GM19372 (cell line): ENCODE results near the gene CHMP4A.

Source experiments
- ATAC-seq: cut with Tn5 transposase; IDR thresholded peaks from one replicate; pipeline ENCODE4 v1.9.1; 2021; ENCODE audit warnings: mild to moderate bottlenecking, low read depth, moderate library complexity; ENCODE audit not compliant: unreplicated experiment

Gene CHMP4A

DNA sequence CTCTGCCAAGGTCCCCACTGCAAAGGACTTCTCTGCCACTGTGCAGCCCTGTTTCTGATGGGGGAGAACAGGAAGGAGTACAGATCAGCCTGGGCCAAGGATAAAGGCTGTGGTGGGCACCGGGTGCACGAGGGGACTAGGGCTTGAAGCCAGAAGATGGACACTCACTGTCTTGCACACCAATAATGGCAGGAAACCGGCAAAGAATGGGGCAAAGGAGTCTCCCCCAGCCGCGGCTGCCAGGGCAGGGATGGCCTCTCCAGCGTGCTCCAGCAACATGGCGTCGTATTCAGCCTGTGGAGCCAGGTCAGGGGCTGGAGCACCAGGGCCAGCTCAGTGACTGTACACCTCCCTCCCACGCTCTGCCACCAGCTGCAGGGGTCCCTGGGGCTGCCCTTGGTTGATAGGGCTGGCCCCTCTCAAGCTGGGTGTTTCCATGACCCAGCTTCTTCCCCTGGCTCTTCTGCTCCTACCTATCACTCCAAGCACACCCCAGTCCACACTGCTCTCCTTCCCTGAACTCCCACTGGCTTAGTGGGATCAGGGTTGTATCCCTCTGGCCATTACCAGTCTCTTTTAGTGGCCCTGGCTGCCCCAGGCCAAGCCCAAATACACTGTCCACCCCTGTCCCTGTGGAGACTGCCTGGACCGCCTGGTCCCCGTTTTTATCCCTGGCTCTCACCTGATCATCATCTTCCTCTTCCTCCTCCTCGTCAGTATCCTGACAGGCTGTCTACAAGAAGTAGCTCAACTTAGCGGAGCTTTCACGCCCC, 31.0 kb downstream of the CHMP4A start:
- ATAC-seq = no peak

DNA sequence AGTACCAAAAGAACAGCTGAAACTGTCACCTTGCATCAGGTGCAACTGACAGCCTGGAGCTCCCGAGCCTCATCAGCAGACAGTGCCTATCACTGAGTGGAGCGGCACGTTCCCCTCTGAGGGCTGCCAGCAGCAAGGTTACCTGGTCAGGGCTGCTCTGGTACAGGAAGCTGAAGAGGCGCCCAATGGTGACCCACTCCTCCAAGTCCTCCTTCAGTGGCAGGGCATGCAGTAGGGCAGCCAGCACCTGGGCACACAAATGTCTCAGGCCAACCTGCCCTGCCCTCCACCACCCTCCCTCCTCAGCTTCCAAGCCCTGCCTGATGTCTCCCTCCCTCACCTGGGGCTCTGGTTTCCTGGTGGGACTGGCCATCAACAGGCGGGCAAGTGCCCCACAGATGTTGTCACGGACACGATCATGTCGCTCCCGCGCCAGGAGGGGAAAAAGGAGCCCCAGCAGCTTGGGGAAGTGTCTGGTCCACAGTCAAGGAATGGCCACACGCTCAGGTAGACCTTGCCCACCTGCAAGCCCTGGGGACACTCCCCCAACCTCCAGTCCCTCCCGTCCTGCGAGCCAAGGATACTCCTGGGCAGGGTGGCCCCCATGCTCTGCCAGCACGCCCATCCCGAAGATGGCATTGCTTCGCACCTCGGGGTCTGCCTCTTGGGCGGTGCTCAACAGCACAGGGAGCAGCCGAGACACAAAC, 31.8 kb downstream of the CHMP4A start:
- ATAC-seq = no peak

- ATAC-seq = no peak
Measured at GRCh38 chr14:24179961-24180796, 33.1 kb downstream of the CHMP4A start.

DNA sequence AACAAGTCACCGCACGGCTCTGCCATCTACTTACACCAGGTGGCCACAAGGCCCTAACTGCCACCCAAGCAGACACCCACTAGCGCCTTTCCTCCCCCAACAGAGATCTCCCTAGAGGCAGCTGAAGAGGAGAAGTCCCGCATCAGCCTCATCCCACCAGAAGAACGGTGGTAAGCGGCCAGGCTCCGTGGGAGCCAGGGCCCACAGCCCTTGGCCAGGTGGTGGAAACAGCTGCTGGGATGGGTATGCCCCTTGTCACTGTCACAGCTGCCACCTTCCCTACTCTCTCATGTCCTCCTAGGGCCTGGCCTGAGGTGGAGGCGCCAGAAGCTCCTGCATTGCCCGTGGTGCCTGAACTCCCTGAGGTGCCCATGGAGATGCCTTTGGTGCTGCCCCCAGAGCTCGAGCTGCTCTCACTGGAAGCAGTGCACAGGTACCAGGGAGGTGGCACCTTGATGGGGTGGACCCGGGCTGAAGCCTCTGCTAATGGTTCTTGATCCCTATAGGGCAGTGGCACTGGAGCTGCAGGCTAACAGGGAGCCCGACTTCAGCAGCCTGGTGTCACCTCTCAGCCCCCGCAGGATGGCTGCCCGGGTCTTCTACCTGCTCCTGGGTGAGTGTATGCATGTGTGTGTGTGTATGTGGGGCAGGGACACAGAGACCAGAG, 33.9 kb downstream of the CHMP4A start:
- no peak for ATAC-seq

- ATAC-seq = no peak
Measured at GRCh38 chr14:24178399-24179178, 34.7 kb downstream of the CHMP4A start.

DNA sequence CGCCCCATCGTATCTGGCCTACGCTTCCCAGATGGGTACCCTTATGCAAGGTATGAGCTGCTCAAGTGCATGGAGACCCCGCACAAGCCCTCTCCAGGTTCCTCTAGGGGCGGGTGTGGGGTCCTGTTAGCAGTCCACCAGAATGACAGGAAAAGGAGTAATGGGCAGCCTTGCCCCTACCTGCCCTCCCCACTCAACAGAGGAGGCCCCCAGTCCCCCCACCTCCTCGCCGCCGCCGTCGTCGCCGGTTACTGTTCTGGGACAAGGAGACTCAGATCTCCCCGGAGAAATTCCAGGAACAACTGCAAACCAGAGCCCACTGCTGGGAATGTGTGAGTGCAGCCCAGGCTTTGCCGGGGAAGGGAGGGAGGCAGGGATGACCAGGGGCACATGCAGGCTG, 35.4 kb downstream of the CHMP4A start:
- no peak for ATAC-seq

GRCh38 chr14:24177041-24177825, 36.1 kb downstream of the CHMP4A start:
- ATAC-seq = no peak

DNA sequence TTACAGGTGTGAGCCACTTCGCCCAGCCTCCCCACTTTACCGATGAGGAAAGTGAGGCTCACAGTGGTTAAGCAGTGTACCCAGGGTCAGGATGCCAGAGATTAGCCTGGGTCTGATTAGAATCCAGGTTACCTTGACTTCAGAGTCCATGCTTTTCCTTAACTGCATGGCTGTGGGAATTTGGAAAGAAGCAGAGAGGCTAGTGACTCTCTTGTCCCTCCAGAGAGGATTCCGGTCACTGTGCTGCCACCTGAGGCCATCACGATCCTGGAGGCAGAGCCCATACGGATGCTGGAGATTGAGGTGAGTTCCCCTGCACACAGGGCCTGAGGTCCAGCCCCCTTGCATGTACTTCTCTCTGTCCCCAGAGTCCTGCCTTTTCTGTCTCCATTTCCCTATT, 36.7 kb downstream of the CHMP4A start:
- no peak for ATAC-seq

GRCh38 chr14:24172871-24173281, 40.4 kb downstream of the CHMP4A start:
- ATAC-seq = no peak

DNA sequence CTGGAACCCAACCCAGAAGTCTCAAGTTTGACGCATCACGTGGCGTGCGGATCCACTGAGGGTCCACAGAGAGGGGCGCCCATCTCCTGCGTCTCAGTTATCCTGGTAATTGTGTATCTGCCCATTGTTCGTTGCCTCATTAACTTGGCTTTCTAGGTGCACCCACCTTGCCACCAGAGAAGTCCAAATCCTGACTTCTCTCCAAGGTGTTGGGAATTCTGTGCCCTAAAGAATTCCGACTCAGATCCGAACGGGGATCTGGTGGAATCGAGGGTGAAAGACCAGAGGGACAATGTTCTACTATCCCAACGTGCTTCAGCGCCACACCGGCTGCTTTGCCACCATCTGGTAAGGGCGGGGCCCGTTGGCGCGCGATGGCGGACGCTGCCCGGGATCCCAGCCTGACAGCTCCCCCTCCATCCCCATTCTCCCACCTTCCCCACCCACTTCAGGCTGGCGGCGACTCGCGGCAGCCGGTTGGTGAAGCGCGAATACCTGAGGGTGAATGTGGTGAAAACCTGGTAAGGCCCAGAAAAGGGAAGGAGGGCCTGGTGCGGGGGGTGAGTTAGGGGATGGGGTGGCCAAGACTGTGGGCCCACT, 40.9 kb downstream of the CHMP4A start:
- peak; percentile 17 for ATAC-seq

GRCh38 chr14:24171422-24172260, 41.6 kb downstream of the CHMP4A start, which contains the start of gene REC8:
Gene REC8 (plus strand): TSS chr14:24172080. CDS start chr14:24172553, 473 bp downstream.
- peak; percentile 70 for ATAC-seq

- ATAC-seq = no peak
Measured at GRCh38 chr14:24167469-24168114, 45.7 kb downstream of the CHMP4A start.

- no peak for ATAC-seq
Measured at GRCh38 chr14:24165785-24166184, 47.5 kb downstream of the CHMP4A start.

DNA sequence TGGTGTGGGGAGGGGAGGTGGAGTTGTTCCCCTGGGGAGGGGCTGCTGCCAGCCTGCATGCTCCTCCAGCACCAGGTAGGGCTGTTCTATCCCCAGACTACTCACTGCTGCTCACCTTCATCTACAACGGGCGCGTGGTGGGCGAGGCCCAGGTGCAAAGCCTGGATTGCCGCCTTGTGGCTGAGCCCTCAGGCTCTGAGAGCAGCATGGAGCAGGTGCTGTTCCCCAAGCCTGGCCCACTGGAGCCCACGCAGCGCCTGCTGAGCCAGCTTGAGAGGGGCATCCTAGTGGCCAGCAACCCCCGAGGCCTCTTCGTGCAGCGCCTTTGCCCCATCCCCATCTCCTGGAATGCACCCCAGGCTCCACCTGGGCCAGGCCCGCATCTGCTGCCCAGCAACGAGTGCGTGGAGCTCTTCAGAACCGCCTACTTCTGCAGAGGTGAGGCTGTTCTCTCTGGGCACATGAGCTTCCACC, 48.7 kb downstream of the CHMP4A start:
- ATAC-seq = no peak

- no peak for ATAC-seq
Measured at GRCh38 chr14:24162093-24162492, 51.2 kb downstream of the CHMP4A start.

- peak; percentile 79 for ATAC-seq
Measured at GRCh38 chr14:24160850-24161804, 52.2 kb downstream of the CHMP4A start, which contains the start of gene IRF9. Gene IRF9 (plus strand): TSS chr14:24161265. CDS start chr14:24162145, 880 bp downstream.
